Hematopoietic multipotent progenitor cell treated with erythropoietin and hydrocortisone succinate and interleukin-3 and kit ligand, for 4 days (in vitro differentiated cells): ENCODE data around the gene HTR2B.
A peak's percentile ranks its signal among the peaks of the same experiment; 100 is the strongest.
"Not testable (repeated sequence)": the region's sequence is repeated elsewhere in the genome, so short reads cannot be mapped to it uniquely, and the experiment has no call there.

ENCODE experiments used
- DNase-seq: peaks from one replicate; pipeline ENCODE4 v3.0.0-alpha.2; 2015

The HTR2B gene

GRCh38 chr2:231124838-231125568 lies at the start of gene HTR2B:
Gene HTR2B (minus strand): TSS chr2:231125042. CDS start chr2:231123764, 1,278 bp downstream.
- peak; percentile 23 for DNase-seq

DNA sequence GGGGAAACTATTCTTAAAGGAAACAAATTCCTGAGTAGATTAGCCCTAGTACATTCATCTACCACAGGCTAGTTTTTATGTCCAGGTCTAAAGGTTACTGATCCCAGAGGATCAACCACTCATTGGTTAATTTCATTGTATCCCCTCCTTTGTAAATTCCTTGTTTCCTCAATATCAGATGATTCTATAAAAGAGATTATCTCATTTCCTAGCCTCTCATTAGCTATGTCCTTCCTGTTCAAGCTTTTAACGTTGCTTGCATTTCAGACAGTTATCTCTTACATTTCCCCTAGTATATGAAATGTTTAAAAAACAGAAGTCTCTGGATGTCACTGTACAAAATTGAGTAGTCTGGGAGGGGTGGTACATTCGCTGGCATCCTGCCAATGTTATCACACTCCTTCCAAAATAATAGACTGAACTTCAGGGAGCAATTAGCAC lies 49.4 kb upstream of the HTR2B start:
- DNase-seq = peak; percentile 46

GRCh38 chr2:231172025-231172424 lies 47.2 kb upstream of the HTR2B start:
- no peak for DNase-seq

DNA sequence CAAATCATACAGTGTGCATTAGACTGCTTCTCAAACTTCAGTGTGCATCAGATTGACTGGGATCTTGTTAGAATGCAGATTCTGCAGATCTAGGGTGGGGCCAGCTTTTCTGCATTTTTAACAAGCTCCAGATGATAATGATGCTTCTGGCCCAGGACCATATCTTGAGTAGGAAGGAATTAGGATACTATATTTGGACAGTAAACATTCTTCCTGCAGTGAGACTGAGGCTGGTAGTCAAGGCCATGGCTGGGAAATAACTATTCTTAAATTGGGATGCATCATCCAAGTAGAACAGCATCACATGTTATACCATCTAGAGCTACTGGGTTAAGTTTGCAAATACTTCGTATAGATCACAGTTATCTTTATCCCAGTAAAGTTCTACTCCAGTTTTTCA lies 45.2 kb upstream of the HTR2B start:
- no peak for DNase-seq

GRCh38 chr2:231169488-231169887 lies 44.6 kb upstream of the HTR2B start:
- DNase-seq = no peak

GRCh38 chr2:231168460-231169139 lies 43.8 kb upstream of the HTR2B start:
- DNase-seq = peak; percentile 24

- no peak for DNase-seq
Measured at GRCh38 chr2:231167745-231168459, 43.1 kb upstream of the HTR2B start.

GRCh38 chr2:231163414-231164095 lies 38.7 kb upstream of the HTR2B start:
- DNase-seq = no peak

- no peak for DNase-seq
Measured at GRCh38 chr2:231163011-231163410, 38.2 kb upstream of the HTR2B start.

DNA sequence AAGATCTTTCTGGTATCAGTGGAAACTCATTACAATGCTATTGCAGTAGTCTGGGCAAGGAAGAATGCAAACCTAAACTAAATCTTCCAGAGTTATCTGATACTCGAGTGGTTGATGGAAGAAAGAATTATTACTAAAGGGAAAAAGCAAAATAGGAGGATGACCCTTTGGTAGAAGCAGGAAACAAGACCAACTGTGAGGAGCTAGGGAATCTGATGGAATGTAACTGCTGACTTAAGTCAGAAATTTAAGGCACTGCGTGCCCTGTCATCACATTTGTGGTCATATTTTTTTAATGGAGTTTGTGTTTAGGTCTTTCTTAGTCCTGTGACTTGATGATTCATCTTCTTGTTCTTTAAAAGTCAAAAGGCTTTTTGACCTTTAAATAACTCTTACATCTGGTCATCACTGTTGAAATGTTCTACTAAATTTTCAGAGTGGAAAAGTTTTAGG lies 37.1 kb upstream of the HTR2B start:
- no peak for DNase-seq

DNA sequence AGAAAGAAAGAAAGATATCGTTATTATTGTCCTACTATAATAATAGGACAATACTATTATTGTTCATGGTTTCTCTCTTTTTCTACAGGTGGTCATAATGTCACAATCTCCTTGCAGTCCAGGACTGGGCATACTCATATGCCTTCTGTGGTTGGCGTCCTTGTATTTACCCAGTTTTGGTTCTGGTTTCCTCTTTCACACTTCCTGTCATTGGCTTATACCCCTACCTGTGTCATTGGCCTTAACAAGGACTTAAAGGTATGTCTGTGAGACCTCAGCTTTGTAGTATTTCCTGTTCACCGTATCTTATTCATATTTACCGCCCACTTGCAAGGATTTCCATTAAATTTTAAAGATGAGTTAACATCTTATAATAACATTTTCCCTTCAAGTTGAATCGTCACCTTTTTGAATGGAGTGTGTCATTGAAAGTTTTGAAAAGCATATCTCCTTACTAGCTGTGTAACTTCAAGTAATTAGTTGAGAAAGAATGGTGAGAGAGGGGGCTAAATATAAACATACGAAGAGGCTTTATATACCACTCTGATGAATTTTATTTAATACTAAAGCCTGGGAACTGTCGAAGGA lies 36.5 kb upstream of the HTR2B start:
- no peak for DNase-seq

GRCh38 chr2:231160701-231161100 lies 35.9 kb upstream of the HTR2B start:
- DNase-seq = no peak

GRCh38 chr2:231159306-231159705 lies 34.5 kb upstream of the HTR2B start:
- no peak for DNase-seq

- no peak for DNase-seq
Measured at GRCh38 chr2:231152800-231153557, 28.1 kb upstream of the HTR2B start.

DNA sequence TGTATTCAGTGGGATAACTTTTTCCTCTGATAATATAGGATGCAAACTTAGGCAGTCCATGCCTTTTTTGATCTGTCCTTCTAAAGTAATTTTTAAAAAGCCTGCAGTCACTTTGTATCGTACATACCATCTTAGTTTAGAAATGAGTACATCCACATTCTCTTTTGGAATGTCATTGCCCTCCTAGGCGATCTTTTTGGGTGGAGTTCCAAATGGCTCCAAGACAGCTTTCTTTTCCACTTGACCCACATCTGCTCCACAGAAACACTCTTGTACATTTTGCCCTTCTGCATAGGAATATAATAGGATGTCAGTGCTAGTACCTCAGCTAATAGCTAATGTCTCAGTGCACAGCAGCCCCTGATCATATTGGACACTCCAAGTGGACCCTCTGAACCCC lies 21.8 kb upstream of the HTR2B start:
- DNase-seq = no peak

GRCh38 chr2:231144896-231145295 lies 20.1 kb upstream of the HTR2B start:
- DNase-seq = no peak

DNA sequence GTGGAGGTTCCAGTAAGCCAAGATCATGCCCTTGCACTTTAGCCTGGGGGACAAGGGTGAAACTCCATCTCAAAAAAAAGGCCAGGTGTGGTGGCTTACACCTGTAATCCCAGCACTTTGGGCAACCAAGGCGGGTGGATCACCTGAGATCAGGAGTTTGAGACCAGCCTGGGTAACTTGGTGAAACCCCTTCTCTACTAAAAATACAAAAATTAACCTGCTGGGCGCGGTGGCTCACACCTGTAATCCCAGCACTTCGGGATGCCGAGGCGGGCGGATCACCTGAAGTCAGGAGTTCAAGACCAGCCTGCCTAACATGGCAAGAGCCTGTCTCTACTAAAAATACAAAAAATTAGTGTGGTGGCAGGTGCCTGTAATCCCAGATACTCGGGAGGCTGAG lies 16.0 kb upstream of the HTR2B start:
- DNase-seq = not testable (repeated sequence)

GRCh38 chr2:231139796-231140195 lies 15.0 kb upstream of the HTR2B start:
- no peak for DNase-seq

- DNase-seq = no peak
Measured at GRCh38 chr2:231138699-231139098, 13.9 kb upstream of the HTR2B start.

DNA sequence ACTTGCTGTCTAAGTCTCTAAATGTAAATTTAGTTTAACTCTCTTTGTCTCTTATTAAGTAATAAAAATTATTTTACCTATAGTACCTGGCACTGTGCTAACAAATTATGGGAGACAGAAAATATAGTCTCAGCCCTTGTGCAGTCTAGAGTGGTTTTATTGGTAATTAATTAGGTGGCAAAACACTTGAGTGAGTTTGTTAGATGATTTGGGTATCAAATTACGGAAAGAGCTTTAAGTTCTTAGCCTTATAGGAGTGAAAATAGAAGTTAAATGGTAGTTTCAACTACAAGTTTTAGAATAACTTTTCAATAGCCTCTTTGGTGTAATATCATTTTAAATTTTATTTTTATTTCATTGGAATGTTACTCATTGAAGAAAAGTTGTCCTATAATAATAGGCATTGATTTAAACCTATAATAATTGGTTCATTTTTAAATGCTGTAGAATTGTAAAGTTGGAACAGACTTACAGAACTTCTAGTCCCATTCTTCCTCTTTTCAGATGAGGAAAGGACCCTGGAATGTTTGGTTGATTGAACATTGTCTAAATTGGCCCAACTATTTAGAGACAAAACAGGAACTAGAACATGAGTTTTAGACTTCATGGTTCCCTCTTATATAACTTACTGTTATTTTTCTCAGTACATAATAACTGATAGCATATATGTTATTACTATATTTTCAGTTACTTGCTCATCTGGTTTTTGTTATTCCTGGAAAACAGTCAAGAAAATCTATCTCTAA lies 10.2 kb upstream of the HTR2B start:
- no peak for DNase-seq
